22Rv1 (cell line): ENCODE results near the gene CA9.

ENCODE experiments used
- H3K27ac ChIP-seq: fragments of 450-650 bp; 2 replicates; pipeline ENCODE4 v1.5.1; 2017
- CTCF ChIP-seq: fragments of 450-650 bp; IDR thresholded peaks from 2 replicates; pipeline ENCODE4 v1.5.1; 2017; ENCODE audit warnings: mild to moderate bottlenecking
- ZFX ChIP-seq: fragments of 450-650 bp; IDR thresholded peaks from 2 replicates; pipeline ENCODE4 v1.6.1; 2017; ENCODE audit warnings: antibody characterized with exemption, borderline replicate concordance

CA9 gene

GRCh38 chr9:35664531-35665470 is 8.9 kb upstream of the CA9 start, which contains the start of gene ARHGEF39:
Gene ARHGEF39, minus strand, starts transcription at chr9:35665195. Its CDS starts 26 bp downstream, at chr9:35665169.
- TF ChIP-seq ZFX (no peak), CTCF (peak; percentile 77)
- H3K27ac ChIP-seq, result peak within 1 kb of the TSS; percentile 91

GRCh38 chr9:35665471-35665818 is 8.3 kb upstream of the CA9 start:
- peak overlapping the region; percentile 91 for H3K27ac ChIP-seq
- TF ChIP-seq ZFX (no peak), CTCF (peak; percentile 32)

GRCh38 chr9:35666045-35666444 is 7.7 kb upstream of the CA9 start:
- no peak overlapping the region for H3K27ac ChIP-seq
- TF ChIP-seq CTCF (no peak), ZFX (no peak)

GRCh38 chr9:35666549-35666948 is 7.2 kb upstream of the CA9 start:
- no peak overlapping the region for H3K27ac ChIP-seq

GRCh38 chr9:35667939-35668338 is 5.8 kb upstream of the CA9 start:
- TF ChIP-seq ZFX (no peak), CTCF (no peak)
- no peak overlapping the region for H3K27ac ChIP-seq

More at GRCh38 chr9:35666549-35666948, 7.2 kb upstream of the CA9 start:
- TF ChIP-seq CTCF (no peak), ZFX (no peak)

- TF ChIP-seq CTCF (no peak), ZFX (no peak)
- H3K27ac ChIP-seq, result peak overlapping the region; percentile 32
Measured at GRCh38 chr9:35669331-35670145, 4.2 kb upstream of the CA9 start.
